ENCODE measurements around the gene FMN2.
"Not testable (repeated sequence)": the region's sequence is repeated elsewhere in the genome, so short reads cannot be mapped to it uniquely, and the experiment has no call there.

The FMN2 gene

GRCh38 chr1:240139511-240139910 lies 47.8 kb downstream of the FMN2 start:
- no peak for ATAC-seq
- DNase-seq: no peak

- ATAC-seq (no peak), DNase-seq (no peak)
These were observed 53.4 kb downstream of the FMN2 start for GRCh38 chr1:240145120-240145519.

GRCh38 chr1:240148333-240148732 lies 56.6 kb downstream of the FMN2 start:
- ATAC-seq (no peak), DNase-seq (no peak)

- ATAC-seq (no peak), DNase-seq (no peak)
These were observed 57.9 kb downstream of the FMN2 start for GRCh38 chr1:240149484-240150094.

- DNase-seq (no peak), ATAC-seq (no peak)
These were observed 59.6 kb downstream of the FMN2 start for GRCh38 chr1:240151136-240151735.

- no peak for DNase-seq
- no peak for ATAC-seq
These were observed 61.1 kb downstream of the FMN2 start for GRCh38 chr1:240152611-240153297.

GRCh38 chr1:240155605-240156004 lies 63.9 kb downstream of the FMN2 start:
- DNase-seq: no peak
- ATAC-seq: no peak

GRCh38 chr1:240164742-240165141 lies 73.1 kb downstream of the FMN2 start:
- no peak for DNase-seq

GRCh38 chr1:240169188-240169587 lies 77.5 kb downstream of the FMN2 start:
- ATAC-seq (no peak), DNase-seq (no peak)

More at GRCh38 chr1:240164742-240165141, 73.1 kb downstream of the FMN2 start:
- no peak for ATAC-seq

GRCh38 chr1:240170266-240170665 lies 78.6 kb downstream of the FMN2 start:
- ATAC-seq (no peak), DNase-seq (no peak)

- no peak for ATAC-seq
These were observed 79.1 kb downstream of the FMN2 start for GRCh38 chr1:240170806-240171205.

GRCh38 chr1:240171907-240172306 lies 80.2 kb downstream of the FMN2 start:
- ATAC-seq (no peak), DNase-seq (no peak)

More at GRCh38 chr1:240170806-240171205, 79.1 kb downstream of the FMN2 start:
- DNase-seq: no peak

- ATAC-seq (no peak), DNase-seq (no peak)
These were observed 82.2 kb downstream of the FMN2 start for GRCh38 chr1:240173836-240174235.

- ATAC-seq: no peak
These were observed 83.1 kb downstream of the FMN2 start for GRCh38 chr1:240174734-240175133.

GRCh38 chr1:240178366-240178765 lies 86.7 kb downstream of the FMN2 start:
- ATAC-seq: no peak
- no peak for DNase-seq

More at GRCh38 chr1:240174734-240175133, 83.1 kb downstream of the FMN2 start:
- DNase-seq: no peak

GRCh38 chr1:240184682-240185081 lies 93.0 kb downstream of the FMN2 start:
- DNase-seq, ATAC-seq: not testable (repeated sequence)

- no peak for DNase-seq
- no peak for ATAC-seq
These were observed 96.5 kb downstream of the FMN2 start for GRCh38 chr1:240188139-240188538.

GRCh38 chr1:240189386-240189989 lies 97.8 kb downstream of the FMN2 start:
- DNase-seq (peak; percentile 21), ATAC-seq (no peak)

GRCh38 chr1:240190881-240191401 lies 99.3 kb downstream of the FMN2 start:
- ATAC-seq (no peak), DNase-seq (no peak)

GRCh38 chr1:240192851-240193250 lies 101.2 kb downstream of the FMN2 start:
- DNase-seq: no peak
- ATAC-seq: no peak

GRCh38 chr1:240193679-240194078 lies 102.0 kb downstream of the FMN2 start:
- no peak for DNase-seq
- ATAC-seq: no peak

- DNase-seq: no peak
- ATAC-seq: no peak
These were observed 102.4 kb downstream of the FMN2 start for GRCh38 chr1:240194120-240194519.

GRCh38 chr1:240198376-240198775 lies 106.7 kb downstream of the FMN2 start:
- ATAC-seq: no peak
- DNase-seq: no peak

Data from stimulated activated naive CD8-positive, alpha-beta T cell treated with anti-CD3 and anti-CD28 coated beads, Interleukin-15, Interleukin-2, amounts not matched to agents 100 U/mL and 50 U/mL, for 24 hours (primary cell).